Stimulated activated CD8-positive, alpha-beta memory T cell treated with anti-CD3 and anti-CD28 coated beads, Interleukin-4, amount 100 ng/mL, for 4 hours (primary cell): ENCODE measurements around the gene FREM2.

Source experiments
- DNase-seq, 2 donors: peaks; one replicate each; pipeline ENCODE4 v3.0.0-alpha.2; 2020; ENCODE audit warnings: low read depth in 2 of 2, low spot score in 1 of 2

FREM2 gene

GRCh38 chr13:38685974-38686576, 802 bp upstream of the FREM2 start:
- DNase-seq = no peak

GRCh38 chr13:38687246-38688229, 661 bp downstream of the FREM2 start:
- DNase-seq = no peak

- DNase-seq = no peak
Measured at GRCh38 chr13:38688674-38689073, 1.8 kb downstream of the FREM2 start.

- DNase-seq = no peak
Measured at GRCh38 chr13:38690231-38690630, 3.4 kb downstream of the FREM2 start.

GRCh38 chr13:38693168-38693567, 6.3 kb downstream of the FREM2 start:
- no peak for DNase-seq

GRCh38 chr13:38693641-38694040, 6.8 kb downstream of the FREM2 start:
- no peak for DNase-seq

- no peak for DNase-seq
Measured at GRCh38 chr13:38697197-38697596, 10.3 kb downstream of the FREM2 start.

GRCh38 chr13:38697628-38698333, 10.9 kb downstream of the FREM2 start:
- DNase-seq = no peak

GRCh38 chr13:38700051-38700450, 13.2 kb downstream of the FREM2 start:
- DNase-seq = no peak

- DNase-seq = no peak
Measured at GRCh38 chr13:38702669-38703068, 15.8 kb downstream of the FREM2 start.

- no peak for DNase-seq
Measured at GRCh38 chr13:38703255-38703654, 16.4 kb downstream of the FREM2 start.

GRCh38 chr13:38705365-38705764, 18.5 kb downstream of the FREM2 start:
- no peak for DNase-seq

GRCh38 chr13:38707460-38707859, 20.6 kb downstream of the FREM2 start:
- no peak for DNase-seq

GRCh38 chr13:38713046-38713445, 26.2 kb downstream of the FREM2 start:
- DNase-seq = no peak

GRCh38 chr13:38718374-38718773, 31.5 kb downstream of the FREM2 start:
- DNase-seq = no peak

- DNase-seq = no peak
Measured at GRCh38 chr13:38730332-38730731, 43.5 kb downstream of the FREM2 start.

GRCh38 chr13:38733146-38733545, 46.3 kb downstream of the FREM2 start:
- DNase-seq = no peak

- DNase-seq = no peak
Measured at GRCh38 chr13:38735665-38736440, 49.0 kb downstream of the FREM2 start.

GRCh38 chr13:38743466-38743865, 56.6 kb downstream of the FREM2 start:
- no peak for DNase-seq

- no peak for DNase-seq
Measured at GRCh38 chr13:38752686-38753085, 65.8 kb downstream of the FREM2 start.

GRCh38 chr13:38753878-38754277, 67.0 kb downstream of the FREM2 start:
- DNase-seq = no peak
